IMR-90 (cell line): Measurements from ENCODE around the gene DOCK4. TPM values are rescaled to one million over a fixed set of nuclear protein-coding genes. Genes with fewer than 3 reads are reported as not detected.

Experiments
- ATAC-seq: fragments of 200-7000 bp; cut with Tn5 transposase; 2 replicates; pipeline ENCODE4 v1.9.1; 2020; ENCODE audit warnings: low read depth, mild to moderate bottlenecking, moderate library complexity
- BruUV-seq: library from RNA; stranded (reverse); fragments of 400-500 nt; replicated peaks from 2 replicates; lab custom pipeline; 2021; lab: Mats Ljungman, UMichigan
- CTCF ChIA-PET: fragments of 300-600 bp; formaldehyde crosslinking; extraction: SDS; loops from one replicate; lab custom pipeline; 2021; ENCODE audit warnings: antibody characterized with exemption; lab: Yijun Ruan, JAX
- POLR2A ChIA-PET: fragments of 300-600 bp; sonication (Branson Sonifier 250); formaldehyde crosslinking; loops from one replicate; lab custom pipeline; 2022; ENCODE audit warnings: antibody characterized with exemption; ENCODE audit not compliant: unreplicated experiment; lab: Charles Lee
- DNase-seq: peaks from one replicate; pipeline ENCODE4 v3.0.0; 2013
- H2AFZ ChIP-seq: replicated peaks from 2 replicates; pipeline ENCODE3; 2013; ENCODE audit warnings: low read length, mild to moderate bottlenecking; ENCODE audit not compliant: poor library complexity
- H2AK5ac ChIP-seq: 2 replicates; pipeline ENCODE4 v1.6.1; 2013; ENCODE audit warnings: low read depth, low read length, inconsistent platforms
- H2AK9ac ChIP-seq: replicated peaks from 2 replicates; pipeline ENCODE3; 2013; ENCODE audit warnings: mild to moderate bottlenecking, low read depth, low read length, moderate library complexity; ENCODE audit not compliant: poor library complexity
- H2BK120ac ChIP-seq: 2 replicates; pipeline ENCODE4 v1.6.1; 2013; ENCODE audit warnings: low read depth, low read length, inconsistent platforms
- H2BK15ac ChIP-seq: 3 replicates; pipeline ENCODE4 v1.6.1; 2013; ENCODE audit warnings: low read depth, low read length, inconsistent platforms
- H2BK20ac ChIP-seq: 2 replicates; pipeline ENCODE4 v1.6.1; 2013; ENCODE audit warnings: low read depth, mild to moderate bottlenecking, inconsistent platforms, low read length, moderate library complexity
- H2BK5ac ChIP-seq: 2 replicates; pipeline ENCODE4 v1.6.1; 2013; ENCODE audit warnings: mild to moderate bottlenecking, low read depth, low read length, inconsistent platforms; ENCODE audit not compliant: poor library complexity, severe bottlenecking
- H3K14ac ChIP-seq: replicated peaks from 2 replicates; pipeline ENCODE4 v1.6.1; 2013; ENCODE audit warnings: low read depth, low read length, inconsistent platforms
- H3K18ac ChIP-seq: 2 replicates; pipeline ENCODE4 v1.6.1; 2013; ENCODE audit warnings: low read depth, low read length, control low read depth
- H3K23ac ChIP-seq: 2 replicates; pipeline ENCODE4 v1.6.1; 2013; ENCODE audit warnings: low read depth, low read length, inconsistent platforms
- H3K27ac ChIP-seq: 2 replicates; pipeline ENCODE4 v1.5.1; 2013; ENCODE audit warnings: mild to moderate bottlenecking, control low read depth, low read length; ENCODE audit not compliant: insufficient read depth
- H3K27me3 ChIP-seq: 2 replicates; pipeline ENCODE4 v1.6.1; 2013; ENCODE audit warnings: low read length; ENCODE audit not compliant: control insufficient read depth, insufficient read depth
- H3K36me3 ChIP-seq: 2 replicates; pipeline ENCODE4 v1.6.1; 2013; ENCODE audit warnings: low read length, mixed read lengths; ENCODE audit not compliant: control insufficient read depth, insufficient read depth
- H3K4ac ChIP-seq: 2 replicates; pipeline ENCODE4 v1.6.1; 2013; ENCODE audit warnings: low read depth, low read length, inconsistent platforms
- H3K4me1 ChIP-seq: 2 replicates; pipeline ENCODE4 v1.6.1; 2013; ENCODE audit warnings: low read length, mixed read lengths; ENCODE audit not compliant: control insufficient read depth, insufficient read depth
- H3K4me2 ChIP-seq: 2 replicates; pipeline ENCODE4 v1.6.1; 2013; ENCODE audit warnings: low read depth, mild to moderate bottlenecking, control low read depth, low read length, moderate library complexity
- H3K4me3 ChIP-seq: 2 replicates; pipeline ENCODE4 v1.5.1; 2013; ENCODE audit warnings: low read depth, mild to moderate bottlenecking, control low read depth, low read length, moderate library complexity; ENCODE audit not compliant: insufficient read depth
- H3K56ac ChIP-seq: 2 replicates; pipeline ENCODE4 v1.6.1; 2013; ENCODE audit warnings: low read length, inconsistent platforms; ENCODE audit not compliant: insufficient read depth; ENCODE audit errors: extremely low read depth
- H3K79me1 ChIP-seq, 2 experiments: 2 replicates each; pipeline ENCODE4 v1.6.1; 2013; ENCODE audit warnings: low read length in 2 of 2, inconsistent platforms in 1 of 2, low read depth in 1 of 2
- H3K9ac ChIP-seq: 2 replicates; pipeline ENCODE4 v1.6.1; 2013; ENCODE audit warnings: low read depth, low read length, control low read depth
- H3K9me1 ChIP-seq: 2 replicates; pipeline ENCODE4 v1.6.1; 2013; ENCODE audit warnings: low read length, inconsistent platforms; ENCODE audit not compliant: insufficient read depth
- H3K9me3 ChIP-seq: 2 replicates; pipeline ENCODE4 v1.6.1; 2013; ENCODE audit warnings: low read length; ENCODE audit not compliant: control insufficient read depth, insufficient read depth
- H4K20me1 ChIP-seq: 2 replicates; pipeline ENCODE4 v1.6.1; 2013; ENCODE audit warnings: low read length, inconsistent platforms; ENCODE audit not compliant: insufficient read depth
- H4K5ac ChIP-seq: 2 replicates; pipeline ENCODE4 v1.6.1; 2013; ENCODE audit warnings: mild to moderate bottlenecking, low read depth, low read length, control low read depth
- H4K8ac ChIP-seq, 2 experiments: 2 replicates each; pipeline ENCODE4 v1.6.1; 2013; ENCODE audit warnings: low read depth in 2 of 2, low read length in 2 of 2, control low read depth in 1 of 2, inconsistent platforms in 1 of 2
- H4K91ac ChIP-seq: 2 replicates; pipeline ENCODE4 v1.6.1; 2013; ENCODE audit warnings: low read depth, low read length, inconsistent platforms; ENCODE audit not compliant: insufficient read depth
- BHLHE40 ChIP-seq: fragments of 150-350 bp; IDR thresholded peaks from 2 replicates; pipeline ENCODE4 v1.6.1; 2016; ENCODE audit warnings: mild to moderate bottlenecking, low read depth, low read length
- CEBPB ChIP-seq: IDR thresholded peaks from 2 replicates; pipeline ENCODE4 v1.6.1; 2012; ENCODE audit warnings: low read depth, low read length, improper control_type of control experiment
- CHD1 ChIP-seq: IDR thresholded peaks from 2 replicates; pipeline ENCODE4 v1.6.1; 2012; ENCODE audit warnings: low read depth, low read length, improper control_type of control experiment
- FOS ChIP-seq: fragments of 150-350 bp; IDR thresholded peaks from 2 replicates; pipeline ENCODE4 v1.6.1; 2016; ENCODE audit warnings: low read depth, low read length
- MAFK ChIP-seq: IDR thresholded peaks from 2 replicates; pipeline ENCODE4 v1.6.1; 2012; ENCODE audit warnings: low read depth, low read length, improper control_type of control experiment
- MXI1 ChIP-seq: IDR thresholded peaks from 2 replicates; pipeline ENCODE4 v1.6.1; 2012; ENCODE audit warnings: low read depth, mild to moderate bottlenecking, low read length, moderate library complexity, borderline replicate concordance
- NFE2L2 ChIP-seq: fragments of 150-350 bp; IDR thresholded peaks from 2 replicates; pipeline ENCODE4 v1.6.1; 2016; ENCODE audit warnings: low read depth, mild to moderate bottlenecking, low read length
- POLR2A ChIP-seq: IDR thresholded peaks from 2 replicates; pipeline ENCODE4 v1.6.1; 2012; ENCODE audit warnings: mild to moderate bottlenecking, low read depth, low read length
- RAD21 ChIP-seq: IDR thresholded peaks from 2 replicates; pipeline ENCODE4 v1.6.1; 2012; ENCODE audit warnings: low read length, improper control_type of control experiment
- RCOR1 ChIP-seq: IDR thresholded peaks from 2 replicates; pipeline ENCODE4 v1.6.1; 2012; ENCODE audit warnings: mild to moderate bottlenecking, low read length, improper control_type of control experiment; ENCODE audit not compliant: insufficient replicate concordance
- RFX5 ChIP-seq: IDR thresholded peaks from 2 replicates; pipeline ENCODE4 v1.8.0; 2012; ENCODE audit warnings: low read depth, mild to moderate bottlenecking, low read length, moderate library complexity
- SMC3 ChIP-seq: fragments of 150-350 bp; IDR thresholded peaks from 2 replicates; pipeline ENCODE4 v1.6.1; 2016; ENCODE audit warnings: low read depth, mild to moderate bottlenecking, antibody characterized with exemption, low read length, moderate library complexity
- dilution Hi-C: fragments of 300-500 bp; cut with HindIII; formaldehyde crosslinking; loops from one replicate; pipeline ENCODE4 v1.14.3; 2018; ENCODE audit warnings: low sequenced_read_pairs; ENCODE audit not compliant: unreplicated experiment
- in situ Hi-C: fragments of 300-500 bp; cut with MboI; formaldehyde crosslinking; loops from 3 replicates; pipeline ENCODE4 v1.14.3; 2019; ENCODE audit warnings: low sequenced_read_pairs, inconsistent platforms, mixed read lengths
- intact Hi-C: fragments of 100-400 bp; cut with micrococcal nuclease; formaldehyde crosslinking; loops from 2 replicates; pipeline ENCODE4 v1.10.0; 2022
- polyA plus RNA-seq, 3 experiments: library from polyadenylated mRNA; depleted of rRNA; stranded (reverse); fragments of >200 nt; gene quantifications; 2 replicates each; pipeline ENCODE4 v1.2.3, GENCODE V29; 2012; ENCODE audit warnings: low replicate concordance in 1 of 3
- total RNA-seq: library from RNA; depleted of rRNA; stranded (reverse); fragments of >200 nt; gene quantifications from 2 replicates; pipeline ENCODE4 v1.2.3, GENCODE V29; 2012
- TF ChIP-seq, protein P1 (sequence below): fragments of 150-350 bp; IDR thresholded peaks from 2 replicates; pipeline ENCODE4 v1.6.1; 2016; ENCODE audit warnings: low read depth, mild to moderate bottlenecking, low read length, moderate library complexity, borderline replicate concordance
- TF ChIP-seq, protein P2 (sequence below): fragments of 150-350 bp; IDR thresholded peaks from 2 replicates; pipeline ENCODE4 v1.6.1; 2017; ENCODE audit warnings: mild to moderate bottlenecking, antibody characterized with exemption, low read length, low read depth
- TF ChIP-seq, protein P3 (sequence below): conservative IDR thresholded peaks from 2 replicates; pipeline ENCODE4 v1.5.1; 2012; ENCODE audit warnings: mild to moderate bottlenecking, low read depth, low read length, improper control_type of control experiment

The DOCK4 gene
- total and polyA plus RNA-seq, 2 of the 4 experiments (the other 2 are of a cell fraction) = 4.4 to 12.2 TPM

DNA sequence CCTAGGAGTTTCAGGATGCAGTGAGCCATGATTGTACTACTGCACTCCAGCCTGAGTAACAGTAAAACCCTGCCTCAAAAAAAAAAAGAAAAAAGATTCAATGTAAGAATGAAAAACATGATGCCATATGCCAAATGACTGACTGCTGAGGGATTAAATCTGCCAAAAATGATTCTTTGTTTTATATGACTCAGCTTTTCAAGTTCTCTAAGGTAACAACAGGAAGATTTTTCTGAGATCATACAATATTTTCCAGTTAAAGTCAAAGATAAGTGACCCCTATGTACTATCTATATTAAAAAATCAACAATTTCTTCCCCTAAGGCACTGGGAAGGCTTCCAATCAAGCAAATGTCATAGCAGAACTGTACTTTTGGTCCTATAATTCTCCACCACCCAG lies 372.7 kb downstream of the DOCK4 start:
- H3K4ac ChIP-seq = no peak overlapping the region
- dilution Hi-C loops = no loop called here
- no peak overlapping the region for H3K27ac ChIP-seq
- H3K9me3 ChIP-seq = no peaks in the 10 kb centered on the region
- H4K8ac ChIP-seq = no peak overlapping the region
- H2BK15ac ChIP-seq = no peak overlapping the region
- H3K4me1 ChIP-seq = no peaks in the 10 kb centered on the region
- no peak overlapping the region for H3K14ac ChIP-seq
- CTCF ChIA-PET = no interaction called here
- H2BK20ac ChIP-seq = no peak overlapping the region
- DNase-seq = peak; percentile 11
- no peak overlapping the region for H2BK120ac ChIP-seq
- no peak overlapping the region for H3K56ac ChIP-seq
- no peak overlapping the region for H2BK5ac ChIP-seq
- no peak overlapping the region for H2AK5ac ChIP-seq
- no peaks in the 10 kb centered on the region for H3K79me1 ChIP-seq
- H3K36me3 ChIP-seq = peaks cover 3% of the 10 kb centered on the region
- no peak overlapping the region for H3K9ac ChIP-seq
- no peak overlapping the region for H3K4me3 ChIP-seq
- no peak overlapping the region for H3K18ac ChIP-seq
- H3K27me3 ChIP-seq = no peaks in the 10 kb centered on the region
- no peak overlapping the region for H2AK9ac ChIP-seq
- no peak overlapping the region for H4K91ac ChIP-seq
- H4K5ac ChIP-seq = no peak overlapping the region
- H3K9me1 ChIP-seq = peaks cover 2% of the 10 kb centered on the region; the same call in 1 of the 2 replicates
- ATAC-seq = no peak
- H3K4me2 ChIP-seq = no peak overlapping the region
- H2AFZ ChIP-seq = no peak overlapping the region
- TF ChIP-seq, protein P1, sequence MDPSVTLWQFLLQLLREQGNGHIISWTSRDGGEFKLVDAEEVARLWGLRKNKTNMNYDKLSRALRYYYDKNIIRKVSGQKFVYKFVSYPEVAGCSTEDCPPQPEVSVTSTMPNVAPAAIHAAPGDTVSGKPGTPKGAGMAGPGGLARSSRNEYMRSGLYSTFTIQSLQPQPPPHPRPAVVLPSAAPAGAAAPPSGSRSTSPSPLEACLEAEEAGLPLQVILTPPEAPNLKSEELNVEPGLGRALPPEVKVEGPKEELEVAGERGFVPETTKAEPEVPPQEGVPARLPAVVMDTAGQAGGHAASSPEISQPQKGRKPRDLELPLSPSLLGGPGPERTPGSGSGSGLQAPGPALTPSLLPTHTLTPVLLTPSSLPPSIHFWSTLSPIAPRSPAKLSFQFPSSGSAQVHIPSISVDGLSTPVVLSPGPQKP = no peak
- TF ChIP-seq MAFK = no peak
- TF ChIP-seq FOS = no peak
- no peak for TF ChIP-seq BHLHE40
- no peak for TF ChIP-seq RAD21
- TF ChIP-seq NFE2L2 = no peak
- TF ChIP-seq CHD1 = no peak
- TF ChIP-seq RFX5 = no peak
- TF ChIP-seq RCOR1 = no peak
- no peak for TF ChIP-seq MXI1
- TF ChIP-seq, protein P2, sequence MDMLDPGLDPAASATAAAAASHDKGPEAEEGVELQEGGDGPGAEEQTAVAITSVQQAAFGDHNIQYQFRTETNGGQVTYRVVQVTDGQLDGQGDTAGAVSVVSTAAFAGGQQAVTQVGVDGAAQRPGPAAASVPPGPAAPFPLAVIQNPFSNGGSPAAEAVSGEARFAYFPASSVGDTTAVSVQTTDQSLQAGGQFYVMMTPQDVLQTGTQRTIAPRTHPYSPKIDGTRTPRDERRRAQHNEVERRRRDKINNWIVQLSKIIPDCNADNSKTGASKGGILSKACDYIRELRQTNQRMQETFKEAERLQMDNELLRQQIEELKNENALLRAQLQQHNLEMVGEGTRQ = no peak
- TF ChIP-seq POLR2A = no peak
- TF ChIP-seq CEBPB = no peak
- TF ChIP-seq, protein P3, sequence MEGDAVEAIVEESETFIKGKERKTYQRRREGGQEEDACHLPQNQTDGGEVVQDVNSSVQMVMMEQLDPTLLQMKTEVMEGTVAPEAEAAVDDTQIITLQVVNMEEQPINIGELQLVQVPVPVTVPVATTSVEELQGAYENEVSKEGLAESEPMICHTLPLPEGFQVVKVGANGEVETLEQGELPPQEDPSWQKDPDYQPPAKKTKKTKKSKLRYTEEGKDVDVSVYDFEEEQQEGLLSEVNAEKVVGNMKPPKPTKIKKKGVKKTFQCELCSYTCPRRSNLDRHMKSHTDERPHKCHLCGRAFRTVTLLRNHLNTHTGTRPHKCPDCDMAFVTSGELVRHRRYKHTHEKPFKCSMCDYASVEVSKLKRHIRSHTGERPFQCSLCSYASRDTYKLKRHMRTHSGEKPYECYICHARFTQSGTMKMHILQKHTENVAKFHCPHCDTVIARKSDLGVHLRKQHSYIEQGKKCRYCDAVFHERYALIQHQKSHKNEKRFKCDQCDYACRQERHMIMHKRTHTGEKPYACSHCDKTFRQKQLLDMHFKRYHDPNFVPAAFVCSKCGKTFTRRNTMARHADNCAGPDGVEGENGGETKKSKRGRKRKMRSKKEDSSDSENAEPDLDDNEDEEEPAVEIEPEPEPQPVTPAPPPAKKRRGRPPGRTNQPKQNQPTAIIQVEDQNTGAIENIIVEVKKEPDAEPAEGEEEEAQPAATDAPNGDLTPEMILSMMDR = no peak
- TF ChIP-seq SMC3 = no peak
- intact Hi-C loops = no loop called here
- in situ Hi-C loops = no loop called here
- H3K23ac ChIP-seq = no peak overlapping the region
- H4K20me1 ChIP-seq = no peaks in the 10 kb centered on the region
- POLR2A ChIA-PET = no interaction called here
- BruUV-seq = no TSS peak
